Smooth muscle cell (in vitro differentiated cells): Measurements from ENCODE around the gene MDFIC2. TPM values are rescaled to one million over a fixed set of nuclear protein-coding genes. Genes with fewer than 3 reads are reported as not detected.

Experiments used
- DNase-seq: peaks from one replicate; lab custom pipeline; 2025; ENCODE audit not compliant: unreplicated experiment; lab: John Stamatoyannopoulos, UW
- H2AFZ ChIP-seq: fragments of 200-600 bp; sonication (generic); 2 replicates; pipeline ENCODE4 v1.6.0; 2016; ENCODE audit warnings: antibody characterized with exemption, low read depth, mild to moderate bottlenecking
- H3F3A ChIP-seq: fragments of 200-600 bp; sonication (generic); 2 replicates; pipeline ENCODE4 v1.6.0; 2017; ENCODE audit warnings: antibody characterized with exemption, low read depth
- H3K27ac ChIP-seq: fragments of 200-600 bp; sonication (generic); 2 replicates; pipeline ENCODE4 v1.5.1; 2016; ENCODE audit warnings: low read depth, mild to moderate bottlenecking
- H3K27me3 ChIP-seq: fragments of 200-600 bp; sonication (generic); 2 replicates; pipeline ENCODE4 v1.6.1; 2016; ENCODE audit warnings: low read depth, mild to moderate bottlenecking
- H3K36me3 ChIP-seq: fragments of 200-600 bp; sonication (generic); 2 replicates; pipeline ENCODE4 v1.5.1; 2016; ENCODE audit warnings: low read depth
- H3K4me1 ChIP-seq: fragments of 200-600 bp; sonication (generic); 2 replicates; pipeline ENCODE4 v1.5.1; 2016; ENCODE audit warnings: low read depth
- H3K4me2 ChIP-seq: fragments of 200-600 bp; sonication (generic); 2 replicates; pipeline ENCODE4 v1.6.0; 2016; ENCODE audit warnings: mild to moderate bottlenecking
- H3K4me3 ChIP-seq: fragments of 200-600 bp; sonication (generic); 2 replicates; pipeline ENCODE4 v1.5.1; 2016; ENCODE audit warnings: mild to moderate bottlenecking
- H3K79me2 ChIP-seq: fragments of 200-600 bp; sonication (generic); 2 replicates; pipeline ENCODE4 v1.6.0; 2016; ENCODE audit warnings: low read depth, mild to moderate bottlenecking
- H3K9ac ChIP-seq: fragments of 200-600 bp; sonication (generic); 2 replicates; pipeline ENCODE4 v1.6.0; 2016; ENCODE audit warnings: low read depth
- H3K9me3 ChIP-seq: fragments of 200-600 bp; sonication (generic); replicated peaks from 2 replicates; pipeline ENCODE4 v1.5.1; 2016; ENCODE audit warnings: low read depth
- H4K20me1 ChIP-seq: fragments of 200-600 bp; sonication (generic); 2 replicates; pipeline ENCODE4 v1.6.0; 2016; ENCODE audit warnings: low read depth
- CTCF ChIP-seq: fragments of 200-600 bp; sonication (generic); IDR thresholded peaks from 2 replicates; pipeline ENCODE4 v1.5.1; 2017; ENCODE audit warnings: borderline replicate concordance, mild to moderate bottlenecking, antibody characterized with exemption; ENCODE audit not compliant: insufficient read depth, poor library complexity, severe bottlenecking
- WGBS: methylation state at CpG from one replicate; pipeline ENCODE4 v1.1.7; 2016; ENCODE audit warnings: low lambda C conversion rate; 5-methylcytosine and 5-hydroxymethylcytosine counted together
- polyA plus RNA-seq: library from polyadenylated mRNA; unstranded; fragments of >200 nt; fragmentation: Nextera tagmentation; extraction: Ambion mirVana; gene quantifications from 2 replicates; pipeline ENCODE4 v1.2.1, GENCODE V29; 2016
- total RNA-seq: library from RNA; depleted of rRNA; stranded (reverse); fragments of >200 nt; gene quantifications from 2 replicates; pipeline ENCODE4 v1.2.3, GENCODE V29; 2014

MDFIC2 gene
- total and polyA plus RNA-seq, 2 experiments from 2014 or later: not detected

DNA sequence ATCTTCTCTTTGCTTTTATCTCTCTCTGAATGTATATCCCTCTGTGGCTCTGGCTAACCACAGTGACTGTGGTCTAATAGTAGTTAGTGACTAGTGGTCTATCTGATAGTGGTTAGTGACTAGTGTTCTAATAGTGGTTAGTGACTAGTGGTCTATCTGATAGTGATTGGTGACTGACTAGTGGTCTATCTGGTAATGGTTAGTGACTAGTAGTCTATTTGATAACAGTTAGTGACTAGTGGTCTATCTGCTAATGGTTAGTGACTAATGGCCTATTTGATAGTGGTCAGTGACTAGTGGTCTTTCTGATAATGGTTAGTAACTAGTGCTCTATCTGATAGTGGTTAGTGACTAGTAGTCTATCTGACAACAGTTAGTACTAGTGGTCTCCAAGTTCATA, 110.5 kb downstream of the MDFIC2 start:
- no peaks in the 10 kb centered on the region for H3K79me2 ChIP-seq
- H3K4me3 ChIP-seq: no peak overlapping the region
- no peaks in the 10 kb centered on the region for H3K36me3 ChIP-seq
- H3K9ac ChIP-seq: no peak overlapping the region
- H3F3A ChIP-seq: no peaks in the 10 kb centered on the region
- TF ChIP-seq CTCF: no peak
- H3K9me3 ChIP-seq: no peaks in the 10 kb centered on the region
- H3K4me2 ChIP-seq: no peak overlapping the region
- H2AFZ ChIP-seq: no peak overlapping the region
- no peak for DNase-seq
- peaks cover 14% of the 10 kb centered on the region for H3K27me3 ChIP-seq
- H4K20me1 ChIP-seq: no peaks in the 10 kb centered on the region
- H3K4me1 ChIP-seq: no peaks in the 10 kb centered on the region
- H3K27ac ChIP-seq: no peak overlapping the region

GRCh38 chr3:70189884-70190473, 122.5 kb downstream of the MDFIC2 start:
- Histone ChIP-seq H3K27ac (no peak overlapping the region), H3F3A (no peaks in the 10 kb centered on the region), H2AFZ (no peak overlapping the region), H3K4me3 (no peak overlapping the region), H3K9me3 (no peaks in the 10 kb centered on the region), H3K4me2 (no peak overlapping the region), H3K27me3 (peaks cover 16% of the 10 kb centered on the region), H4K20me1 (no peaks in the 10 kb centered on the region), H3K4me1 (no peaks in the 10 kb centered on the region), H3K36me3 (no peaks in the 10 kb centered on the region), H3K9ac (no peak overlapping the region), H3K79me2 (no peaks in the 10 kb centered on the region)
- no peak for DNase-seq
- no peak for TF ChIP-seq CTCF

- 92% methylated on average over 2 of the region's 2 CpGs for WGBS
- H3K4me3 ChIP-seq: no peak overlapping the region
- peaks cover 16% of the 10 kb centered on the region for H3K27me3 ChIP-seq
- no peak for TF ChIP-seq CTCF
- H3K9me3 ChIP-seq: no peaks in the 10 kb centered on the region
- DNase-seq: no peak
- H3K79me2 ChIP-seq: no peaks in the 10 kb centered on the region
- H3F3A ChIP-seq: no peaks in the 10 kb centered on the region
- no peak overlapping the region for H3K9ac ChIP-seq
- H4K20me1 ChIP-seq: no peaks in the 10 kb centered on the region
- H3K4me1 ChIP-seq: peaks cover 9% of the 10 kb centered on the region
- no peak overlapping the region for H3K4me2 ChIP-seq
- H3K27ac ChIP-seq: no peak overlapping the region
- no peak overlapping the region for H2AFZ ChIP-seq
- no peaks in the 10 kb centered on the region for H3K36me3 ChIP-seq
These were observed 126.2 kb downstream of the MDFIC2 start for GRCh38 chr3:70186221-70186620.

- H3K27ac ChIP-seq: no peak overlapping the region
- 85% methylated on average over 1 of the region's 1 CpG for WGBS
- no peak overlapping the region for H3K4me3 ChIP-seq
- no peaks in the 10 kb centered on the region for H4K20me1 ChIP-seq
- DNase-seq: no peak
- no peak overlapping the region for H2AFZ ChIP-seq
- no peaks in the 10 kb centered on the region for H3K9me3 ChIP-seq
- H3K4me1 ChIP-seq: peaks cover 9% of the 10 kb centered on the region
- H3K27me3 ChIP-seq: peaks cover 11% of the 10 kb centered on the region
- H3K9ac ChIP-seq: no peak overlapping the region
- no peak for TF ChIP-seq CTCF
- H3K79me2 ChIP-seq: no peaks in the 10 kb centered on the region
- no peak overlapping the region for H3K4me2 ChIP-seq
- no peaks in the 10 kb centered on the region for H3K36me3 ChIP-seq
- no peaks in the 10 kb centered on the region for H3F3A ChIP-seq
These were observed 126.8 kb downstream of the MDFIC2 start for GRCh38 chr3:70185661-70186060.
